ENCODE results near the gene FMO2.
"Not testable (repeated sequence)": the region's sequence is repeated elsewhere in the genome, so short reads cannot be mapped to it uniquely, and the experiment has no call there.

FMO2 gene

DNA sequence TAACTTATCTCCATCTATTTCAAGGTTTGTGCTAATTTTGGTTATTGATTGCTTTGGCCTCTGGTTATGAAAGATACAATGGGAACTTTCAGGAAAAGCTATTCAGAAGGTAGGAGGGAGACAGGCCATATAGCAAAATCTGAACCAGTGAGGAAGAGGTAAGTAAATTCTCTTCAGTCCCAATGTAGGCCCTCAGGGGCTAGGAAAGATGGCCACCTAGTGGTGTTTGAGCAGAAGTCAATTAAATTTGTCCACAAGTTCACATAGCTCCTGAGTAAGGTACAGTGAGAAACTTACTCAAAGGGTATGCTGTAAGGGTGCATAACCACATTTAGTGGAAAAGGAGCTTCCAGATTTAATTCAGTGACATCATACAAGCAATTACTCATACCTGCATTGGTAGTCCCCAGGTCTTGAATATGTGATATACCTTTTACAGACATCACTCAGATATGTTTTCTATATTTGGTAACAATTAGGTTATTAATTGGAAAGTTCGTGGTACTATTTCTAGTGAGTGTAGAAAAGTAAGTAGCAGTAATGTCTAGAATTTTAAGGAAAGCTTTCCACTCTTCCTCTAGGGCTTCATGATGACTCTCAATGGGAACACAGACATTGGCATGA, 41.8 kb downstream of the FMO2 start:
- no peak overlapping the region for H3K9ac ChIP-seq
- no peak overlapping the region for H2AFZ ChIP-seq
- H3K4me2 ChIP-seq (ENCODE audit: low read length) = no peak overlapping the region
- H3K9me3 ChIP-seq (ENCODE audit: control insufficient read depth, low read length) = no peaks in the 10 kb centered on the region
- no peaks in the 10 kb centered on the region for H3K4me1 ChIP-seq
- no peaks in the 10 kb centered on the region for H3K36me3 ChIP-seq (ENCODE audit: control insufficient read depth, insufficient read depth, low read length)
- H3K27ac ChIP-seq = no peak overlapping the region
- no peaks in the 10 kb centered on the region for H3K79me2 ChIP-seq
- no peak overlapping the region for H3K4me3 ChIP-seq (ENCODE audit: low read depth, low read length)
- no peaks in the 10 kb centered on the region for H3K27me3 ChIP-seq (ENCODE audit: control insufficient read depth, insufficient read depth, low read length)
- TF ChIP-seq CTCF (IDR thresholded peaks at IDR 0.05) = peak; percentile 50

DNA sequence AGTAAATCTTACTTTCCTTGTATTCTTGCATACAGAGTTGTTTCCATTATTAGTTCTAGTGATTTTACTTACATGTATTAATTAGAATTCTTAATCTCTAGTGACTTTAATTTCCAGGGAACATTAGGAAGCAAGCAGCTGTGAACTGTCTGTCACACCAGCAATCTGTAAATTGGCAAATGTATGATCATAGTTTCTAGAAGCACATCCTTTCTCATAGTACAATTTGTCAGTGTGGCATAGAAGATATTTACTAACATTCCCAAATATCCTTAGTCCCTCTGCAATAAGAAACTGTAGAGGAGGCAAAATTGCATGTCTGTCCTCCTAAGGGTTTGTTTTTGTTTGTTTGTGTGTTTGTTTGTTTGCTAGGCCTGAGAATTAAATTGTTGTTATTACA, 46.2 kb downstream of the FMO2 start:
- no peak overlapping the region for H3K27ac ChIP-seq
- no peak overlapping the region for H3K9ac ChIP-seq
- no peak overlapping the region for H2AFZ ChIP-seq
- H3K79me2 ChIP-seq = no peaks in the 10 kb centered on the region
- no peak overlapping the region for H3K4me3 ChIP-seq (ENCODE audit: low read depth, low read length)
- no peaks in the 10 kb centered on the region for H3K27me3 ChIP-seq (ENCODE audit: control insufficient read depth, insufficient read depth, low read length)
- no peaks in the 10 kb centered on the region for H3K36me3 ChIP-seq (ENCODE audit: control insufficient read depth, insufficient read depth, low read length)
- H3K4me1 ChIP-seq = no peaks in the 10 kb centered on the region
- H3K9me3 ChIP-seq (ENCODE audit: control insufficient read depth, low read length) = no peaks in the 10 kb centered on the region
- no peak for TF ChIP-seq CTCF (IDR thresholded peaks at IDR 0.05)
- H3K4me2 ChIP-seq (ENCODE audit: low read length) = no peak overlapping the region

GRCh38 chr1:171233183-171233582, 48.1 kb downstream of the FMO2 start:
- Histone ChIP-seq H3K9me3 (ENCODE audit: control insufficient read depth, low read length) (no peaks in the 10 kb centered on the region), H3K79me2 (no peaks in the 10 kb centered on the region), H3K4me2 (ENCODE audit: low read length) (no peak overlapping the region), H3K4me3 (ENCODE audit: low read depth, low read length) (no peak overlapping the region), H3K27ac (no peak overlapping the region), H2AFZ (no peak overlapping the region), H3K4me1 (no peaks in the 10 kb centered on the region), H3K9ac (no peak overlapping the region), H3K36me3 (ENCODE audit: control insufficient read depth, insufficient read depth, low read length) (no peaks in the 10 kb centered on the region), H3K27me3 (ENCODE audit: control insufficient read depth, insufficient read depth, low read length) (no peaks in the 10 kb centered on the region)
- no peak for TF ChIP-seq CTCF (IDR thresholded peaks at IDR 0.05)

DNA sequence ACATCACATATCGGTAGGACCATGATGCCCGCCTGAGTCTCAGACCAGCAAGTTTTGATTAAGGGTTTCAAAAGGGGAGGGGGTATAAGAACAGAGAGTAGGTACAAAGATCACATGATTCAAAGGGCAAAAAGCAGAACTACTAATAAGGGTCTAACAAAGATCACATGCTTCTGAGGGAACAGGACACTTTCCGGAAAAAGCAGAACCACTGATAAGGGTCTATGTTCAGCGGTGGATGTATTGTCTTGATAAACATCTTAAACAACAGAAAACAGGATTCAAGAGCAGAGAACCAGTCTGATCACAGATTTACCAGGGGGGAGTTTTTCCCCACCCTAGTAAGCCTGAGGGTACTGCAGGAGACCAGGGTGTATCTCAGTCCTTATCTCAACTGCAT, 51.1 kb downstream of the FMO2 start:
- not testable (repeated sequence) for H3K36me3 ChIP-seq (ENCODE audit: control insufficient read depth, insufficient read depth, low read length); H3K4me3 ChIP-seq (ENCODE audit: low read depth, low read length); H3K27me3 ChIP-seq (ENCODE audit: control insufficient read depth, insufficient read depth, low read length); H3K27ac ChIP-seq; H3K9ac ChIP-seq; H3K79me2 ChIP-seq; H3K4me1 ChIP-seq; H3K4me2 ChIP-seq (ENCODE audit: low read length); H2AFZ ChIP-seq; H3K9me3 ChIP-seq (ENCODE audit: control insufficient read depth, low read length)

- H3K4me3 ChIP-seq (ENCODE audit: low read depth, low read length) = no peak overlapping the region
- no peaks in the 10 kb centered on the region for H3K4me1 ChIP-seq
- no peaks in the 10 kb centered on the region for H3K9me3 ChIP-seq (ENCODE audit: control insufficient read depth, low read length)
- no peak overlapping the region for H3K9ac ChIP-seq
- no peaks in the 10 kb centered on the region for H3K79me2 ChIP-seq
- no peaks in the 10 kb centered on the region for H3K36me3 ChIP-seq (ENCODE audit: control insufficient read depth, insufficient read depth, low read length)
- no peak for TF ChIP-seq CTCF (IDR thresholded peaks at IDR 0.05)
- H2AFZ ChIP-seq = no peak overlapping the region
- H3K27ac ChIP-seq = no peak overlapping the region
- no peak overlapping the region for H3K4me2 ChIP-seq (ENCODE audit: low read length)
- H3K27me3 ChIP-seq (ENCODE audit: control insufficient read depth, insufficient read depth, low read length) = no peaks in the 10 kb centered on the region
Observed at GRCh38 chr1:171243878-171244277, 58.8 kb downstream of the FMO2 start.
